Aorta (tissue), 5 donors: ENCODE measurements around the gene THSD4. TPM values are rescaled to one million over a fixed set of nuclear protein-coding genes. Genes with fewer than 3 reads are reported as not detected.
A peak's percentile ranks its signal among the peaks of the same experiment; 100 is the strongest.

Source experiments
- ATAC-seq: fragments of 200-7000 bp; cut with Tn5 transposase; one replicate; pipeline ENCODE4 v1.9.1; 2022; ENCODE audit warnings: moderate library complexity; ENCODE audit not compliant: low FRiP score
- DNase-seq, 2 donors: peaks; one replicate each; pipeline ENCODE4 v3.0.0-alpha.2; 2020
- H3K27ac ChIP-seq, 2 donors: one replicate each; pipeline ENCODE4 v1.5.1; 2013; ENCODE audit warnings: low read length in 2 of 2, mild to moderate bottlenecking in 2 of 2, moderate library complexity in 2 of 2, control low read depth in 1 of 2, inconsistent platforms in 1 of 2, low read depth in 1 of 2
- H3K27me3 ChIP-seq, 2 donors: one replicate each; pipeline ENCODE4 v1.6.1; 2013; ENCODE audit warnings: control low read depth in 1 of 2, low read length in 1 of 2, mild to moderate bottlenecking in 1 of 2, moderate library complexity in 1 of 2; ENCODE audit not compliant: insufficient read depth in 2 of 2, control insufficient read depth in 1 of 2
- H3K36me3 ChIP-seq, 2 donors: one replicate each; pipeline ENCODE4 v1.6.1; 2013; ENCODE audit warnings: control low read depth in 1 of 2, low read length in 1 of 2, mild to moderate bottlenecking in 1 of 2; ENCODE audit not compliant: insufficient read depth in 2 of 2, control insufficient read depth in 1 of 2
- H3K4me1 ChIP-seq, 2 donors: one replicate each; pipeline ENCODE4 v1.6.1; 2013; ENCODE audit warnings: low read length in 2 of 2, control low read depth in 1 of 2, mild to moderate bottlenecking in 1 of 2, moderate library complexity in 1 of 2; ENCODE audit not compliant: insufficient read depth in 2 of 2, control insufficient read depth in 1 of 2
- H3K4me3 ChIP-seq, 2 donors: one replicate each; pipeline ENCODE4 v1.5.1; 2013; ENCODE audit warnings: low read length in 2 of 2, control low read depth in 1 of 2, mild to moderate bottlenecking in 1 of 2
- H3K9me3 ChIP-seq: one replicate; pipeline ENCODE4 v1.6.1; 2013; ENCODE audit warnings: mild to moderate bottlenecking, low read length; ENCODE audit not compliant: control insufficient read depth
- WGBS, 2 donors: extraction: QIAGEN DNeasy Blood & Tissue Kit; methylation state at CpG; one replicate each; pipeline ENCODE4 v1.1.7; 2013; 5-methylcytosine and 5-hydroxymethylcytosine counted together
- intact Hi-C, 2 donors: fragments of 100-400 bp; cut with DNase I; formaldehyde crosslinking; loops; one replicate each; pipeline versions ENCODE4 v1.14.2 to v1.15.0; 2022
- polyA plus RNA-seq, 2 donors: library from polyadenylated mRNA; stranded (reverse); fragments of 200-250 nt; gene quantifications; one replicate each; pipeline ENCODE4 v1.2.3, GENCODE V29; 2013
- total RNA-seq, 2 donors: library from RNA; stranded (reverse); fragmentation: NEBNext Ultra II Directional; extraction: Animal tissue kit (Norgen Biotek cat#: 25700); gene quantifications; one replicate each; pipeline ENCODE4 v1.2.1, GENCODE V29; 2021
- donor health status: healthy with polysubstance abuse.
- donor health status: Bipolar disorder and iron deficiency.
- donor health status: DM: no; HTN: no; CAD: no.
- donor health status: DM: no; HTN: no; CAD: no.
- donor health status: DM: yes; HTN: yes; CAD: no.

The THSD4 gene
- total and polyA plus RNA-seq, 4 donors: 6.3 to 143 (median 30.3) TPM

GRCh38 chr15:71092056-71092600 is 23.1 kb upstream of the THSD4 start:
- Histone ChIP-seq H3K27ac (no peak overlapping the region), H3K36me3 (no peaks in the 10 kb centered on the region), H3K9me3 (no peaks in the 10 kb centered on the region), H3K4me1 (peaks cover 0 to 2% of the 10 kb centered on the region in 2 donors), H3K4me3 (no peak overlapping the region), H3K27me3 (no peaks in the 10 kb centered on the region)
- WGBS, 2 donors: 95 to 97% methylated on average over 7 of the region's 7 CpGs
- DNase-seq (no peak), ATAC-seq (no peak)
- intact Hi-C loops: no loop called here

GRCh38 chr15:71093054-71094024 is 21.9 kb upstream of the THSD4 start:
- DNase-seq (no peak), ATAC-seq (no peak)
- intact Hi-C loops: no loop called here
- H3K27ac ChIP-seq: no peak overlapping the region
- no peaks in the 10 kb centered on the region for H3K27me3 ChIP-seq
- peaks cover 0 to 2% of the 10 kb centered on the region in 2 donors for H3K4me1 ChIP-seq
- H3K36me3 ChIP-seq: no peaks in the 10 kb centered on the region
- WGBS, 2 donors: 44 to 48% methylated on average over 11 of the region's 11 CpGs
- no peak overlapping the region for H3K4me3 ChIP-seq
- H3K9me3 ChIP-seq: no peaks in the 10 kb centered on the region

- 96 to 100% methylated on average over 2 of the region's 2 CpGs for WGBS, 2 donors
- ATAC-seq: no peak
Measured at GRCh38 chr15:71094137-71094536, 21.1 kb upstream of the THSD4 start.

GRCh38 chr15:71096676-71097075 is 18.6 kb upstream of the THSD4 start:
- Histone ChIP-seq H3K9me3 (no peaks in the 10 kb centered on the region), H3K27ac (peak overlapping the region in 1 of 2 donors; percentile 64), H3K27me3 (no peaks in the 10 kb centered on the region), H3K36me3 (no peaks in the 10 kb centered on the region), H3K4me3 (no peak overlapping the region), H3K4me1 (peaks cover 0 to 2% of the 10 kb centered on the region in 2 donors)
- DNase-seq (no peak), ATAC-seq (no peak)
- intact Hi-C loops: no loop called here
- WGBS, 2 donors: 10 to 13% methylated on average over 3 of the region's 3 CpGs

More at GRCh38 chr15:71094137-71094536, 21.1 kb upstream of the THSD4 start:
- Histone ChIP-seq H3K27me3 (no peaks in the 10 kb centered on the region), H3K36me3 (no peaks in the 10 kb centered on the region), H3K27ac (no peak overlapping the region), H3K4me3 (no peak overlapping the region), H3K9me3 (no peaks in the 10 kb centered on the region), H3K4me1 (peaks cover 0 to 2% of the 10 kb centered on the region in 2 donors)
- DNase-seq: no peak
- intact Hi-C loops: no loop called here

GRCh38 chr15:71097890-71098289 is 17.4 kb upstream of the THSD4 start:
- Histone ChIP-seq H3K36me3 (no peaks in the 10 kb centered on the region), H3K27me3 (no peaks in the 10 kb centered on the region), H3K9me3 (no peaks in the 10 kb centered on the region), H3K27ac (no peak overlapping the region), H3K4me3 (no peak overlapping the region), H3K4me1 (peaks cover 0 to 2% of the 10 kb centered on the region in 2 donors)
- intact Hi-C loops: no loop called here
- DNase-seq: no peak
- ATAC-seq: no peak
- WGBS, 2 donors: 96 to 97% methylated on average over 4 of the region's 4 CpGs

GRCh38 chr15:71098920-71099319 is 16.4 kb upstream of the THSD4 start:
- Histone ChIP-seq H3K9me3 (no peaks in the 10 kb centered on the region), H3K27me3 (no peaks in the 10 kb centered on the region), H3K4me1 (no peaks in the 10 kb centered on the region), H3K4me3 (no peak overlapping the region), H3K27ac (no peak overlapping the region), H3K36me3 (no peaks in the 10 kb centered on the region)
- DNase-seq (no peak), ATAC-seq (no peak)
- intact Hi-C loops: no loop called here
- 89 to 94% methylated on average over 1 of the region's 1 CpG for WGBS, 2 donors

- no peak overlapping the region for H3K27ac ChIP-seq
- no peaks in the 10 kb centered on the region for H3K36me3 ChIP-seq
- intact Hi-C loops: loop anchor here (2.0 to 10.0 kb wide), 3 partner anchors 92 to 702 kb away; no protein-coding TSS in a partner anchor
- no peaks in the 10 kb centered on the region for H3K27me3 ChIP-seq
- 57 to 61% methylated on average over 2 of the region's 2 CpGs for WGBS, 2 donors
- H3K4me1 ChIP-seq: no peaks in the 10 kb centered on the region
- DNase-seq: peak in 1 of 2 donors; percentile 50
- H3K9me3 ChIP-seq: no peaks in the 10 kb centered on the region
- no peak overlapping the region for H3K4me3 ChIP-seq
- peak; percentile 73 for ATAC-seq
Measured at GRCh38 chr15:71103102-71103676, 12.1 kb upstream of the THSD4 start.

- H3K27ac ChIP-seq: no peak overlapping the region
- no peak for ATAC-seq
- intact Hi-C loops: loop anchor here (10.0 kb wide), 2 partner anchors 130 to 700 kb away; no protein-coding TSS in a partner anchor
- no peak for DNase-seq
- no peaks in the 10 kb centered on the region for H3K36me3 ChIP-seq
- WGBS, 2 donors: 96 to 97% methylated on average over 7 of the region's 7 CpGs
- no peaks in the 10 kb centered on the region for H3K27me3 ChIP-seq
- no peaks in the 10 kb centered on the region for H3K4me1 ChIP-seq
- H3K4me3 ChIP-seq: no peak overlapping the region
- H3K9me3 ChIP-seq: no peaks in the 10 kb centered on the region
Measured at GRCh38 chr15:71104636-71105035, 10.6 kb upstream of the THSD4 start.
